Chondrocyte (in vitro differentiated cells): Measurements from ENCODE around the gene QSOX2. TPM values are rescaled to one million over a fixed set of nuclear protein-coding genes. Genes with fewer than 3 reads are reported as not detected.
A peak's percentile ranks its signal among the peaks of the same experiment; 100 is the strongest.

Experiments used
- DNase-seq: peaks from one replicate; pipeline ENCODE4 v3.0.0; 2021; ENCODE audit warnings: mixed read lengths, low spot score
- H3K27ac Mint-ChIP-seq: one replicate; pipeline ENCODE4 v1.8.0; 2021; ENCODE audit warnings: mild to moderate bottlenecking, moderate library complexity, mixed read lengths; ENCODE audit not compliant: unreplicated experiment
- H3K27me3 Mint-ChIP-seq: 2 replicates; pipeline ENCODE4 v1.8.0; 2021; ENCODE audit warnings: low read depth, mixed read lengths
- H3K36me3 Mint-ChIP-seq: 2 replicates; pipeline ENCODE4 v1.8.0; 2021; ENCODE audit warnings: low read depth, mixed read lengths
- H3K4me1 Mint-ChIP-seq: 2 replicates; pipeline ENCODE4 v1.8.0; 2021; ENCODE audit warnings: low read depth, mild to moderate bottlenecking, mixed read lengths
- H3K4me3 Mint-ChIP-seq: one replicate; pipeline ENCODE4 v1.8.0; 2021; ENCODE audit warnings: mild to moderate bottlenecking, moderate library complexity, mixed read lengths; ENCODE audit not compliant: unreplicated experiment
- H3K9me3 Mint-ChIP-seq: 2 replicates; pipeline ENCODE4 v1.8.0; 2021; ENCODE audit warnings: low read depth, mixed read lengths
- CTCF ChIP-seq: fragments of 200-600 bp; sonication (generic); IDR thresholded peaks from 2 replicates; pipeline ENCODE4 v1.5.0; 2021; ENCODE audit warnings: antibody characterized with exemption, mild to moderate bottlenecking, moderate library complexity
- total RNA-seq: library from RNA; stranded (reverse); gene quantifications from 3 replicates; pipeline ENCODE4 v1.2.1, GENCODE V29; 2021

QSOX2 gene
- total RNA-seq, 1 donor from 2014 or later = 14.3 TPM

GRCh38 chr9:136242918-136243525 is 2.6 kb downstream of the QSOX2 start:
- Mint-ChIP-seq H3K4me1 (peaks cover 24% of the 10 kb centered on the region), H3K4me3 (no peak overlapping the region), H3K27me3 (no peaks in the 10 kb centered on the region), H3K9me3 (no peaks in the 10 kb centered on the region), H3K27ac (no peak overlapping the region), H3K36me3 (no peaks in the 10 kb centered on the region)
- TF ChIP-seq CTCF = peak; percentile 27
- DNase-seq = no peak

GRCh38 chr9:136242248-136242647 is 3.4 kb downstream of the QSOX2 start:
- TF ChIP-seq CTCF = no peak

GRCh38 chr9:136241542-136241941 is 4.1 kb downstream of the QSOX2 start:
- Mint-ChIP-seq H3K4me1 (peaks cover 24% of the 10 kb centered on the region), H3K27me3 (no peaks in the 10 kb centered on the region), H3K36me3 (no peaks in the 10 kb centered on the region), H3K9me3 (no peaks in the 10 kb centered on the region), H3K4me3 (no peak overlapping the region), H3K27ac (no peak overlapping the region)
- TF ChIP-seq CTCF = no peak
- DNase-seq = no peak

More at GRCh38 chr9:136242248-136242647, 3.4 kb downstream of the QSOX2 start:
- Mint-ChIP-seq H3K27ac (no peak overlapping the region), H3K36me3 (no peaks in the 10 kb centered on the region), H3K4me1 (peaks cover 24% of the 10 kb centered on the region), H3K4me3 (no peak overlapping the region), H3K9me3 (no peaks in the 10 kb centered on the region), H3K27me3 (no peaks in the 10 kb centered on the region)
- DNase-seq = no peak

- Mint-ChIP-seq H3K27me3 (no peaks in the 10 kb centered on the region), H3K4me3 (no peak overlapping the region), H3K27ac (no peak overlapping the region), H3K9me3 (no peaks in the 10 kb centered on the region), H3K4me1 (peaks cover 21% of the 10 kb centered on the region), H3K36me3 (no peaks in the 10 kb centered on the region)
- DNase-seq = no peak
- no peak for TF ChIP-seq CTCF
Observed at GRCh38 chr9:136240941-136241340, 4.7 kb downstream of the QSOX2 start.

GRCh38 chr9:136239983-136240330 is 5.7 kb downstream of the QSOX2 start:
- Mint-ChIP-seq H3K9me3 (no peaks in the 10 kb centered on the region), H3K27ac (no peak overlapping the region), H3K4me3 (no peak overlapping the region), H3K36me3 (no peaks in the 10 kb centered on the region), H3K27me3 (no peaks in the 10 kb centered on the region), H3K4me1 (peaks cover 18% of the 10 kb centered on the region)
- no peak for DNase-seq
- TF ChIP-seq CTCF = no peak
